GM19023 (cell line): ENCODE measurements around the gene PLXNA1.

Source experiments
- ATAC-seq: cut with Tn5 transposase; IDR thresholded peaks from one replicate; pipeline ENCODE4 v1.9.1; 2021; ENCODE audit warnings: mild to moderate bottlenecking, moderate library complexity; ENCODE audit not compliant: unreplicated experiment

Gene PLXNA1

GRCh38 chr3:127032296-127032990 lies 49.5 kb downstream of the PLXNA1 start:
- no peak for ATAC-seq
